Thyroid gland (tissue), 4 donors: ENCODE measurements around the gene TGM2. TPM values are rescaled to one million over a fixed set of nuclear protein-coding genes. Genes with fewer than 3 reads are reported as not detected.

Experiments
- DNase-seq, 2 donors: peaks; one replicate each; pipeline ENCODE4 v3.0.0-alpha.2; 2019
- H3K27ac ChIP-seq, 3 donors: fragments of 200-600 bp; sonication (generic); 1 replicate in 2 of 3; 2 replicates in 1 of 3; pipeline ENCODE4 v1.5.1; 2016 to 2019; ENCODE audit warnings: mild to moderate bottlenecking in 1 of 3, moderate library complexity in 1 of 3
- H3K27me3 ChIP-seq: fragments of 200-600 bp; sonication (generic); one replicate; pipeline ENCODE4 v1.5.1; 2019
- H3K36me3 ChIP-seq, 2 donors: fragments of 200-600 bp; sonication (generic); one replicate each; pipeline ENCODE4 v1.5.1; 2016 to 2019
- H3K4me1 ChIP-seq, 2 donors: fragments of 200-600 bp; sonication (generic); one replicate each; pipeline ENCODE4 v1.5.1; 2017 to 2019
- H3K4me3 ChIP-seq, 3 donors: fragments of 200-600 bp; sonication (generic); replicated peaks in 1 of 3; 1 replicate in 2 of 3; 2 replicates in 1 of 3; pipeline ENCODE4 v1.5.1; 2016; ENCODE audit warnings: mild to moderate bottlenecking in 1 of 3
- H3K9me3 ChIP-seq: fragments of 200-600 bp; sonication (generic); one replicate; pipeline ENCODE4 v1.5.1; 2017
- CTCF ChIP-seq, 6 experiments: fragments of 200-600 bp in 3 of 6; fragments of 450-650 bp in 3 of 6; sonication (generic) in 3 of 6; IDR thresholded peaks; one replicate each; pipeline ENCODE4 v1.5.1; 2016 to 2019; ENCODE audit warnings: antibody characterized with exemption in 6 of 6, mild to moderate bottlenecking in 2 of 6, inconsistent platforms in 1 of 6, moderate library complexity in 1 of 6
- POLR2A ChIP-seq, 2 donors: fragments of 450-650 bp; IDR thresholded peaks; one replicate each; pipeline ENCODE4 v1.6.1; 2017; ENCODE audit warnings: antibody characterized with exemption in 2 of 2, mild to moderate bottlenecking in 2 of 2, moderate library complexity in 1 of 2
- WGBS, 2 donors: methylation state at CpG; one replicate each; pipeline ENCODE4 v1.1.5; 2017; 5-methylcytosine and 5-hydroxymethylcytosine counted together
- intact Hi-C: fragments of 100-400 bp; cut with DNase I; formaldehyde crosslinking; loops from one replicate; pipeline ENCODE4 v1.15.1; 2023
- total RNA-seq, 4 donors: library from RNA; depleted of rRNA; stranded (reverse); fragments of >200 nt; gene quantifications; one replicate each; pipeline ENCODE4 v1.2.3, GENCODE V29; 2016

TGM2 gene
- total RNA-seq, 4 donors from 2014 or later: 16.9 to 133 (median 18.4) TPM

- 74 to 75% methylated on average over 8 to 9 of the region's 9 CpGs for WGBS, 2 donors
- no peak overlapping the region for H3K27ac ChIP-seq
- H3K9me3 ChIP-seq: no peaks in the 10 kb centered on the region
- no peak overlapping the region for H3K4me3 ChIP-seq
- DNase-seq: no peak
- intact Hi-C loops: no loop called here
- H3K36me3 ChIP-seq: no peaks in the 10 kb centered on the region
- H3K27me3 ChIP-seq: no peaks in the 10 kb centered on the region
- no peaks in the 10 kb centered on the region for H3K4me1 ChIP-seq
- no peak for TF ChIP-seq POLR2A (IDR thresholded peaks at IDR 0.05)
- TF ChIP-seq CTCF (IDR thresholded peaks at IDR 0.05): no peak
Observed at GRCh38 chr20:38211200-38212097, 46.4 kb upstream of the TGM2 start.

- no peak for DNase-seq
- Histone ChIP-seq H3K4me1 (no peaks in the 10 kb centered on the region), H3K27ac (no peak overlapping the region), H3K4me3 (no peak overlapping the region), H3K9me3 (no peaks in the 10 kb centered on the region), H3K36me3 (no peaks in the 10 kb centered on the region), H3K27me3 (no peaks in the 10 kb centered on the region)
- 82 to 84% methylated on average over 3 of the region's 6 CpGs for WGBS, 2 donors
- TF ChIP-seq POLR2A (IDR thresholded peaks at IDR 0.05) (no peak), CTCF (IDR thresholded peaks at IDR 0.05) (no peak)
- intact Hi-C loops: no loop called here
Observed at GRCh38 chr20:38210741-38211140, 45.7 kb upstream of the TGM2 start.

- no peaks in the 10 kb centered on the region for H3K36me3 ChIP-seq
- no peak for DNase-seq
- intact Hi-C loops: no loop called here
- H3K9me3 ChIP-seq: no peaks in the 10 kb centered on the region
- no peak overlapping the region for H3K4me3 ChIP-seq
- 91 to 93% methylated on average over 3 of the region's 3 CpGs for WGBS, 2 donors
- no peaks in the 10 kb centered on the region for H3K4me1 ChIP-seq
- H3K27me3 ChIP-seq: no peaks in the 10 kb centered on the region
- no peak overlapping the region for H3K27ac ChIP-seq
- TF ChIP-seq POLR2A (IDR thresholded peaks at IDR 0.05) (no peak), CTCF (IDR thresholded peaks at IDR 0.05) (no peak)
Observed at GRCh38 chr20:38209736-38210405, 44.8 kb upstream of the TGM2 start.

- intact Hi-C loops: no loop called here
- H3K36me3 ChIP-seq: no peaks in the 10 kb centered on the region
- H3K9me3 ChIP-seq: no peaks in the 10 kb centered on the region
- DNase-seq: no peak
- H3K4me3 ChIP-seq: no peak overlapping the region
- no peaks in the 10 kb centered on the region for H3K27me3 ChIP-seq
- H3K27ac ChIP-seq: no peak overlapping the region
- H3K4me1 ChIP-seq: no peaks in the 10 kb centered on the region
- WGBS, 2 donors: 70 to 72% methylated on average over 3 to 4 of the region's 4 CpGs
- TF ChIP-seq POLR2A (IDR thresholded peaks at IDR 0.05) (no peak), CTCF (IDR thresholded peaks at IDR 0.05) (no peak)
Observed at GRCh38 chr20:38209054-38209675, 44.1 kb upstream of the TGM2 start.
